Stimulated activated CD8-positive, alpha-beta memory T cell treated with anti-CD3 and anti-CD28 coated beads, Interleukin-2, amount 100 ng/mL, for 48 hours (primary cell): ENCODE data around the gene ARHGAP20.
A peak's percentile ranks its signal among the peaks of the same experiment; 100 is the strongest.

Experiments used
- DNase-seq, 2 donors: peaks; one replicate each; pipeline ENCODE4 v3.0.0-alpha.2; 2020; ENCODE audit warnings: low read depth in 2 of 2

Gene ARHGAP20

GRCh38 chr11:110711776-110712658 lies at the start of gene ARHGAP20:
ARHGAP20 (minus strand) TSS chr11:110712437; CDS start chr11:110712231, 206 bp downstream.
- peak; percentile 38 to 40 for DNase-seq

- DNase-seq: no peak
These were observed 49.8 kb upstream of the ARHGAP20 start for GRCh38 chr11:110761991-110762390.

- no peak for DNase-seq
These were observed 48.9 kb upstream of the ARHGAP20 start for GRCh38 chr11:110761131-110761530.

GRCh38 chr11:110759972-110760381 lies 47.7 kb upstream of the ARHGAP20 start:
- DNase-seq: no peak

- DNase-seq: no peak
These were observed 45.9 kb upstream of the ARHGAP20 start for GRCh38 chr11:110757962-110758755.

GRCh38 chr11:110757066-110757465 lies 44.8 kb upstream of the ARHGAP20 start:
- no peak for DNase-seq

- no peak for DNase-seq
These were observed 43.7 kb upstream of the ARHGAP20 start for GRCh38 chr11:110755941-110756340.

- no peak for DNase-seq
These were observed 40.7 kb upstream of the ARHGAP20 start for GRCh38 chr11:110752890-110753289.

GRCh38 chr11:110750100-110750499 lies 37.9 kb upstream of the ARHGAP20 start:
- DNase-seq: no peak

- DNase-seq: no peak
These were observed 35.3 kb upstream of the ARHGAP20 start for GRCh38 chr11:110747531-110747930.

- no peak for DNase-seq
These were observed 26.4 kb upstream of the ARHGAP20 start for GRCh38 chr11:110738641-110739040.

GRCh38 chr11:110737593-110737992 lies 25.4 kb upstream of the ARHGAP20 start:
- DNase-seq: no peak

- DNase-seq: no peak
These were observed 23.9 kb upstream of the ARHGAP20 start for GRCh38 chr11:110736171-110736553.

- DNase-seq: no peak
These were observed 23.4 kb upstream of the ARHGAP20 start for GRCh38 chr11:110735455-110736170.

GRCh38 chr11:110734790-110735189 lies 22.6 kb upstream of the ARHGAP20 start:
- DNase-seq: no peak

- no peak for DNase-seq
These were observed 18.5 kb upstream of the ARHGAP20 start for GRCh38 chr11:110730773-110731172.

GRCh38 chr11:110728883-110729282 lies 16.6 kb upstream of the ARHGAP20 start:
- DNase-seq: no peak

- no peak for DNase-seq
These were observed 16.2 kb upstream of the ARHGAP20 start for GRCh38 chr11:110728476-110728875.

- no peak for DNase-seq
These were observed 12.1 kb upstream of the ARHGAP20 start for GRCh38 chr11:110724358-110724757.

- no peak for DNase-seq
These were observed 8.4 kb upstream of the ARHGAP20 start for GRCh38 chr11:110720431-110721275.

- no peak for DNase-seq
These were observed 4.1 kb upstream of the ARHGAP20 start for GRCh38 chr11:110716361-110716760.
